ENCODE measurements around the gene ARHGEF28.

The ARHGEF28 gene

GRCh38 chr5:73641811-73642210 is 15.8 kb downstream of the ARHGEF28 start:
- Histone ChIP-seq H2AFZ (ENCODE audit: low read length) (no peak overlapping the region), H3K27me3 (replicated peaks; ENCODE audit: insufficient read depth, low read length) (no peaks in the 10 kb centered on the region), H3K4me3 (ENCODE audit: low read length) (no peak overlapping the region), H3K9ac (ENCODE audit: low read length) (no peak overlapping the region), H4K20me1 (ENCODE audit: insufficient read depth, low read length) (no peaks in the 10 kb centered on the region), H3K4me2 (ENCODE audit: low read depth, low read length) (no peak overlapping the region), H3K9me2 (replicated peaks; ENCODE audit: insufficient read depth, low read length) (0 out of 2 replicates have a peak, but pooled peaks cover 1% of the 10 kb centered on the region), H3F3A (ENCODE audit: insufficient read depth, low read length) (no peaks in the 10 kb centered on the region), H3K79me2 (ENCODE audit: low read length) (no peaks in the 10 kb centered on the region), H3K9me3 (replicated peaks; ENCODE audit: insufficient read depth, low read length) (no peaks in the 10 kb centered on the region), H3K36me3 (replicated peaks; ENCODE audit: insufficient read depth, low read length) (no peaks in the 10 kb centered on the region), H3K27ac (ENCODE audit: low read length) (no peak overlapping the region), H3K4me1 (ENCODE audit: low read length) (no peaks in the 10 kb centered on the region)
- no peak for DNase-seq
- TF ChIP-seq CTCF (IDR thresholded peaks at IDR 0.05; ENCODE audit: low read length) (no peak), EZH2 (optimal IDR thresholded peaks at IDR 0.05; ENCODE audit: low read depth, low read length) (no peak), EZH2phosphoT487 (IDR thresholded peaks at IDR 0.05; ENCODE audit: low read length) (no peak)

- no peak for DNase-seq
- no peaks in the 10 kb centered on the region for H3K79me2 ChIP-seq (ENCODE audit: low read length)
- H3K27me3 ChIP-seq (replicated peaks; ENCODE audit: insufficient read depth, low read length), result no peaks in the 10 kb centered on the region
- no peak overlapping the region for H3K4me2 ChIP-seq (ENCODE audit: low read depth, low read length)
- no peak overlapping the region for H2AFZ ChIP-seq (ENCODE audit: low read length)
- no peak overlapping the region for H3K4me3 ChIP-seq (ENCODE audit: low read length)
- no peaks in the 10 kb centered on the region for H3K36me3 ChIP-seq (replicated peaks; ENCODE audit: insufficient read depth, low read length)
- H3K4me1 ChIP-seq (ENCODE audit: low read length), result no peaks in the 10 kb centered on the region
- no peaks in the 10 kb centered on the region for H3K9me2 ChIP-seq (replicated peaks; ENCODE audit: insufficient read depth, low read length)
- H3K27ac ChIP-seq (ENCODE audit: low read length), result no peak overlapping the region
- no peaks in the 10 kb centered on the region for H3K9me3 ChIP-seq (replicated peaks; ENCODE audit: insufficient read depth, low read length)
- TF ChIP-seq EZH2phosphoT487 (IDR thresholded peaks at IDR 0.05; ENCODE audit: low read length), result no peak
- TF ChIP-seq EZH2 (optimal IDR thresholded peaks at IDR 0.05; ENCODE audit: low read depth, low read length), result no peak
- no peak overlapping the region for H3K9ac ChIP-seq (ENCODE audit: low read length)
- H3F3A ChIP-seq (ENCODE audit: insufficient read depth, low read length), result no peaks in the 10 kb centered on the region
- H4K20me1 ChIP-seq (ENCODE audit: insufficient read depth, low read length), result no peaks in the 10 kb centered on the region
Observed at GRCh38 chr5:73642344-73642743, 16.3 kb downstream of the ARHGEF28 start.

- Histone ChIP-seq H3K79me2 (ENCODE audit: low read length) (no peaks in the 10 kb centered on the region), H3K36me3 (replicated peaks; ENCODE audit: insufficient read depth, low read length) (no peaks in the 10 kb centered on the region), H3K27me3 (replicated peaks; ENCODE audit: insufficient read depth, low read length) (no peaks in the 10 kb centered on the region), H3K4me2 (ENCODE audit: low read depth, low read length) (no peak overlapping the region), H3K9me2 (replicated peaks; ENCODE audit: insufficient read depth, low read length) (no peaks in the 10 kb centered on the region), H4K20me1 (ENCODE audit: insufficient read depth, low read length) (no peaks in the 10 kb centered on the region), H2AFZ (ENCODE audit: low read length) (no peak overlapping the region), H3F3A (ENCODE audit: insufficient read depth, low read length) (no peaks in the 10 kb centered on the region), H3K9ac (ENCODE audit: low read length) (no peak overlapping the region), H3K4me3 (ENCODE audit: low read length) (no peak overlapping the region), H3K27ac (ENCODE audit: low read length) (no peak overlapping the region), H3K4me1 (ENCODE audit: low read length) (no peaks in the 10 kb centered on the region), H3K9me3 (replicated peaks; ENCODE audit: insufficient read depth, low read length) (no peaks in the 10 kb centered on the region)
- DNase-seq, result no peak
- TF ChIP-seq CTCF (IDR thresholded peaks at IDR 0.05; ENCODE audit: low read length) (no peak), EZH2 (optimal IDR thresholded peaks at IDR 0.05; ENCODE audit: low read depth, low read length) (no peak)
Observed at GRCh38 chr5:73644385-73644963, 18.5 kb downstream of the ARHGEF28 start.

GRCh38 chr5:73647721-73648120 is 21.7 kb downstream of the ARHGEF28 start:
- H3K9me3 ChIP-seq (replicated peaks; ENCODE audit: insufficient read depth, low read length), result no peaks in the 10 kb centered on the region
- H3K9me2 ChIP-seq (replicated peaks; ENCODE audit: insufficient read depth, low read length), result no peaks in the 10 kb centered on the region
- H3K27me3 ChIP-seq (replicated peaks; ENCODE audit: insufficient read depth, low read length), result no peaks in the 10 kb centered on the region
- no peak overlapping the region for H3K27ac ChIP-seq (ENCODE audit: low read length)
- no peak overlapping the region for H3K9ac ChIP-seq (ENCODE audit: low read length)
- no peak for TF ChIP-seq EZH2 (optimal IDR thresholded peaks at IDR 0.05; ENCODE audit: low read depth, low read length)
- no peak for TF ChIP-seq CTCF (IDR thresholded peaks at IDR 0.05; ENCODE audit: low read length)
- no peak for TF ChIP-seq EZH2phosphoT487 (IDR thresholded peaks at IDR 0.05; ENCODE audit: low read length)
- H3K4me1 ChIP-seq (ENCODE audit: low read length), result no peaks in the 10 kb centered on the region
- no peaks in the 10 kb centered on the region for H4K20me1 ChIP-seq (ENCODE audit: insufficient read depth, low read length)
- H3K4me3 ChIP-seq (ENCODE audit: low read length), result no peak overlapping the region
- no peaks in the 10 kb centered on the region for H3K79me2 ChIP-seq (ENCODE audit: low read length)
- H3K4me2 ChIP-seq (ENCODE audit: low read depth, low read length), result no peak overlapping the region
- no peak overlapping the region for H2AFZ ChIP-seq (ENCODE audit: low read length)
- H3K36me3 ChIP-seq (replicated peaks; ENCODE audit: insufficient read depth, low read length), result no peaks in the 10 kb centered on the region
- no peaks in the 10 kb centered on the region for H3F3A ChIP-seq (ENCODE audit: insufficient read depth, low read length)
- DNase-seq, result no peak
